ENCODE data around the gene MRPS18B.
"Not testable (repeated sequence)": the region's sequence is repeated elsewhere in the genome, so short reads cannot be mapped to it uniquely, and the experiment has no call there.

The MRPS18B gene

GRCh38 chr6:30645989-30646388, 28.3 kb downstream of the MRPS18B start:
- no peak for DNase-seq

GRCh38 chr6:30646450-30647241, 29.0 kb downstream of the MRPS18B start, which contains the start of gene C6orf136:
TSS of gene C6orf136 (plus strand) at chr6:30647133. CDS start at chr6:30647232, 99 bp downstream.
- peak; percentile 89 for DNase-seq

DNA sequence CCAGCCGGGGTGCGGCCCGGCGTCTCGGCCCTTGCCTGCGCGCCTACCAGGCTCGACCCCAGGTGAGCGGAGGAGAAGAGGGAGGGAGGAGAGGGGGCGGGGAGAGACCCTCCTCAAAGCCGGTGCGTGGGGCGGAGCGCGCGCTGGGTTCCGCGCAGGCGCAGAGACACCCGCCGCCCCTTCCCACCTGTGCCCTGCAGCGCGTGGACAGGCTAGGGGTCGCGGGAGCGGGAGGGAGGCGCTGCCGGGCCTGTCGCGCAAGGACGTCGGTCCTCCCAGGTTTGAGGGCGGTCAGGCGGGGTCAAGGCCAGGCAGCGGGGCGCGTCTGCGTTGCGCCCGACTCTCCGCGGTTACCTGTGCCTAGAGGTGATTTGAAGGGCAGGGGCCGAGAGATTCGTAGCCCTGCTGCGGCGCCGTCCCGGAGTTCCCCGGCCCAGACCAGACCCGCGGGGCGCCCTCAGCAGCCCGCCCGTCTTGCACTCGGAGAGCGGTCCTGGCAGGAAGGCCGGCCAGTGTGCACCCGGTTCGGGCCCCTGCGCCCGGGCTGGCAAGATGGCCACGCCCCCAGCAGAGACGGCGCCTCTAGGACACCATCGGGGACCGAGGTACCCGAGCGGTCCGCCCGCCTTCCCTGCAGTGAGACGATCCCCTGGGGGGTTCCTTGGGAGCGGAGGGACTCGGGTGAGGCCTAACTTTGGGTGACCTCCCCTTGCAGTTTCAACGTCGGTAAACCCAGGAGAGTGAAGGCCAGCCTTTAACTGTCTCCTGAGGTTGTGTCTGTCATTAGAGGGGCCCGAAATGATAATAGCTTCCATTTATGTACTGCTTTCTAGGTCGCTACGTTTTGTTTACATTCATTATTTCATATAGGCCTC, 29.8 kb downstream of the MRPS18B start:
- DNase-seq = peak; percentile 75

DNA sequence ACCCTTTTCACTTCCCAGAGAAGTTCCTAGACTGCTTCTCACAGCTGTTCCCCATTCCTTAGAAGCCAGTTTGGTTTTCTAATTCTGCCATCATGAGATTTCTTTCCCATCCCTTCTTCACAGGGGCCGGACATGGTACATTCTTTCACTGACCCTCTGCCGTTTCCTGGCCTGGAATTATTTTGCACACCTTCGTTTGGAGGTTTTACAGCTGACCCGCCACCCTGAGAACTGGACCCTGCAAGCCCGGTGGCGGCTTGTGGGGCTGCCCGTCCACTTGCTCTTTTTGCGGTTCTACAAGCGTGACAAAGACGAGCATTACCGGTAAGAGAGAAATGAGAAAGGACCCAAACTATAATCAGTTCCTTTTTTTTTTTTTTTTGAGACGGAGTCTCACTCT, 33.5 kb downstream of the MRPS18B start:
- no peak for DNase-seq

- DNase-seq = no peak
Measured at GRCh38 chr6:30654798-30655742, 37.4 kb downstream of the MRPS18B start.

- no peak for DNase-seq
Measured at GRCh38 chr6:30655743-30656094, 38.1 kb downstream of the MRPS18B start.

DNA sequence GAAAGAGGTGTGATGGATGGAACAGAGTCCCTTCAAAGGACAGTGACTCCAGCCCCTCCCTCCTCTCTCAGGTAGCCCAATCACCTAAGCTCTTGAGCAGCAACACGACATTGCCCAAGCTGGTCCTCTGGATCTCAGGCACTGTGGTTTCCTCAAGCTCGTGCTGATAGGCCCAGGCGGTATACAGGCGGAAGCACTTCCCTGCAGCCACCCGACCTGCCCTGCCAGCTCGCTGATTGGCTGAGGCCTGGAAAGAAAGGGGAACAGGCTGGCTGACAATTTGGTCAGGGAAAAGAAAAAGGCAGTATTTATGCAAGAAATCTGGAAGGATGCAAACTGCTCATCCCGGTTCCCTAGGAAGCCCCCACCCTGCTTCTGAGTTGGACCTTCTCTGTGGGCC, 38.9 kb downstream of the MRPS18B start:
- peak; percentile 15 for DNase-seq

DNA sequence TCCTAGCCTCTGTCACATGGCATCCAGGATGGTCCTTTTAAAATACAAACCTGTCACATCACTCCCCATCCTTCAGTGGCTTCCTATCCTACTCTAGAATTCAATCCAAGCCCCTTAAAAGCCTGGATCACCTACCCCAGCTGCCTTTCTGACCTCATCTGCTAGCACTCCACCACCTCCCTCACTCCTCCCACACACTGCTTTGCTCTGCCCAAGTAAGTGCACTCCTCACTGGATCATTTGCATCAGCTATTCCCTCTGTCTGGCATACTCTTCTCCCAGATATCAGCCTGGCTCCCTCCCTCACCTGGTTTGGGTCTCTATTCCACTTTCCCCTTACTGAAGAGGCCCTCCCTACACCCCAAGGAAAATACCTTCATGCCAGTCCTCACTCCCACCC, 39.8 kb downstream of the MRPS18B start:
- DNase-seq = no peak

DNA sequence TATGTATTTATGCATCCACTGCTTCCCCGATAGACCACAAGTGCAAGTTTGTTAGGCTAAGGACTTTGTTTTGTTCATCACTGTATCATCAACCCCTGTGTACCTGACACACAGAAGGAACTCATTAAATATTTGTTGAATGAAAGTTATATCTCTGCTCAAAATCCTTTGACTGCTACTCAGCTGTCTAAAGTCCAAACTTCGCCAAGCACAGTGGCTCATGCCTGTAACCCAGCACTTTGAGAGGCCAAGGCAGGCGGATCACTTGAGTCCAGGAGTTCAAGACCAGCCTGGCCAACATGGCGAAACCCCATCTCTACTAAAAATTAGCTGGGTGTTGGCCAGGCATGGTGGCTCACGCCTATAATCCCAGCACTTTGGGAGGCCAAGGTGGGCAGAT, 40.3 kb downstream of the MRPS18B start:
- DNase-seq = not testable (repeated sequence)

- DNase-seq = no peak
Measured at GRCh38 chr6:30664994-30665767, 47.5 kb downstream of the MRPS18B start.

DNA sequence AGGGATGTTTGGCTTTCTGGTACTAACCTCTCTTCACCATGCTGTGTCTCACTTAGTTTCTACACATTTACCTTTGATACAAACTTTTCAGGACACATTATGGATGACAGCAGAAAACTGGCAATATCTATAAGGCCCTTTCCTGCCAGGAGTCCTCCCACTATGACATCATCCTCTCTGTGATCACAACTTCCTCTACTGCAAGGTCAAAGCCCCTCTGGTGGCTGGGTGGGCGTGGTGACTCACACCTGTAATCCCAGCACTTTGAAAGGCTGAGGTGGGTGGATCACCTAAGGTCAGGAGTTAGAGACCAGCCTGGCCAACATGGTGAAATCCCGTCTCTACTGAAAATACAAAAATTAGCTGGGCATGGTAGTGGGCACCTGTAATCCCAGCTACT, 48.7 kb downstream of the MRPS18B start:
- DNase-seq = not testable (repeated sequence)

DNA sequence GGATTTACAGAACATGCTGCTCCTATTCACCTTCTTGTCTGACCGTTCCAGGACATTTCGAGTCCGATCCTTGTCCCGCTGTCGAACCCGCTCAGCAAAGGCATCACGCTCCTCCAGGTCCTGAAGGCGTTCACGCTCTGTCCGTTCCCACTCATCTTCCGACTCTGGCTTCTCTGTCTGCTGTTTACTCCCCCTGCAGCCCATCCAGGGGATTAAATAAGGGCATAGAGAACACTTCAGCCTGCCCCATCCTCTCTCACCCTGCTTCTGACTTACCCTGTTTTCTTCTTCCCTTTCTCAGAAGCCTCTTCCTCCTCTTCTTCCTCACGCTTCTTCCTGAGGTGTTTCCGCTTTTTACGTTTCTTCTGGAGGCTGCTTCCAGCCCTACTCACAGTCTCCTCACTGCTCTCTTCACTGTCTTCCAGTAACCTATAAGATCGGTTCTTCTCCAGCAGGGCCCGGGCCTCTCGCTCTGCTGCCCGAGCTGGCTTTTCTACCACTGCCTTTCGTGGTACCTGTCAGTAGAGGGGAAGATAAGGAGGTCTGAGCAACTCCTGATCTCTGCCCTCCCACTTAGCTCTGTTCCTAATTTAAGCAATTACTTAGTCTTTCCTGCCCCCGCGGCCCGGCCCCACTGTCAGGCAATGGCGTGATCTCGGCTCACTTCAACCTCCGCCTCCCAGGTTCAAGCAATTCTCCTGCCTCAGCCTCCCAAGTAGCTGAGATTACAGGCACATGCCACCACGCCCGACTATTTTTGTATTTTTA, 53.3 kb downstream of the MRPS18B start:
- DNase-seq = no peak

GRCh38 chr6:30672445-30673253, 55.0 kb downstream of the MRPS18B start, which contains the start of gene DHX16:
TSS of gene DHX16 (minus strand) at chr6:30673006. CDS start at chr6:30672841, 165 bp downstream.
- DNase-seq = peak; percentile 88
